Esophagus squamous epithelium (tissue), 4 donors: ENCODE results near the gene ULBP3.

Source experiments
- POLR2A ChIP-seq, 4 donors: fragments of 450-650 bp; IDR thresholded peaks; one replicate each; pipeline ENCODE4 v1.6.1; 2017; ENCODE audit warnings: antibody characterized with exemption in 4 of 4, mild to moderate bottlenecking in 4 of 4, moderate library complexity in 3 of 4
- TF ChIP-seq, protein P1 (sequence below), 6 experiments: fragments of 450-650 bp in 4 of 6; fragments of 200-600 bp in 2 of 6; sonication (generic) in 2 of 6; IDR thresholded peaks; one replicate each; pipeline ENCODE4 v1.5.1; 2016 to 2019; ENCODE audit warnings: antibody characterized with exemption in 6 of 6, mild to moderate bottlenecking in 4 of 6, moderate library complexity in 4 of 6

DNA sequence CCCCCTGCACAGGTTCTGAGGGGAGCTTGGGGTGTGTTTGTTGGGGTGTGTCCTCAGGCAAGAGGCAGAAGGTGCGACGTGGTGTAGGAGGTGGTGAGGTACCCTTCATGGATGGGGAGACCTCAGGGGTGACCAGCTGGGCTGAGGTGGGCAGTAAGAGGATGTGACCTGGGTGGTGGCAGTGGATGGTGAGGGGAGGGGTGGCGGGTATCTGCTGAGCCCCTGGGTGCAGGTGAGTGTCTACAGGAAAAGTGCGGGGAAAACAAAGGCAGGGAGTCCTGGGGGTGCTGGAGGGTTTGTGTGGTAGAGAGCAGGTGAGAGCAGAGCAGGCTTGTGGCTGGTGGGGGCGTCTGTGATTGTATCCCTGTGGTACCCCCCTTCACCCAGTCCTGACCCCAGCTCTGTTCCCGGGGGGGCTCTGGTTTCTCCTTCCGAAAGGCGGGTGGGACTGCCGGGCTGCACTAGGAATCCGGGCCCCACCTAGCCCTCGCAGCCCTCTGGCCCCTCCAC lies 44.2 kb downstream of the ULBP3 start:
- no peak for TF ChIP-seq POLR2A (IDR thresholded peaks at IDR 0.05)
- TF ChIP-seq, protein P1, sequence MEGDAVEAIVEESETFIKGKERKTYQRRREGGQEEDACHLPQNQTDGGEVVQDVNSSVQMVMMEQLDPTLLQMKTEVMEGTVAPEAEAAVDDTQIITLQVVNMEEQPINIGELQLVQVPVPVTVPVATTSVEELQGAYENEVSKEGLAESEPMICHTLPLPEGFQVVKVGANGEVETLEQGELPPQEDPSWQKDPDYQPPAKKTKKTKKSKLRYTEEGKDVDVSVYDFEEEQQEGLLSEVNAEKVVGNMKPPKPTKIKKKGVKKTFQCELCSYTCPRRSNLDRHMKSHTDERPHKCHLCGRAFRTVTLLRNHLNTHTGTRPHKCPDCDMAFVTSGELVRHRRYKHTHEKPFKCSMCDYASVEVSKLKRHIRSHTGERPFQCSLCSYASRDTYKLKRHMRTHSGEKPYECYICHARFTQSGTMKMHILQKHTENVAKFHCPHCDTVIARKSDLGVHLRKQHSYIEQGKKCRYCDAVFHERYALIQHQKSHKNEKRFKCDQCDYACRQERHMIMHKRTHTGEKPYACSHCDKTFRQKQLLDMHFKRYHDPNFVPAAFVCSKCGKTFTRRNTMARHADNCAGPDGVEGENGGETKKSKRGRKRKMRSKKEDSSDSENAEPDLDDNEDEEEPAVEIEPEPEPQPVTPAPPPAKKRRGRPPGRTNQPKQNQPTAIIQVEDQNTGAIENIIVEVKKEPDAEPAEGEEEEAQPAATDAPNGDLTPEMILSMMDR (IDR thresholded peaks at IDR 0.05) = no peak
